HepG2 (cell line): ENCODE results near the gene TROAP. TPM values are rescaled to one million over a fixed set of nuclear protein-coding genes. Genes with fewer than 3 reads are reported as not detected.

Source experiments
- ATAC-seq: fragments of 200-7000 bp; cut with Tn5 transposase; 3 replicates; pipeline ENCODE4 v1.9.1; 2020; ENCODE audit warnings: mild to moderate bottlenecking, moderate library complexity
- BruUV-seq: library from RNA; stranded (reverse); fragments of 400-500 nt; replicated peaks from 2 replicates; lab custom pipeline; 2021; lab: Mats Ljungman, UMichigan
- CTCF ChIA-PET: fragments of 300-600 bp; formaldehyde crosslinking; extraction: SDS; loops from one replicate; lab custom pipeline; 2021; ENCODE audit warnings: low total read pairs, inconsistent platforms, low intra/inter-chr PET ratio; lab: Yijun Ruan, JAX
- POLR2A ChIA-PET: fragments of 350-600 bp; sonication (Branson Sonifier 250); formaldehyde crosslinking; loops from one replicate; lab custom pipeline; 2020; ENCODE audit warnings: antibody characterized with exemption, inconsistent platforms; lab: Yijun Ruan, JAX
- DNase-seq: peaks from one replicate; pipeline ENCODE4 v3.0.0-alpha.2; 2015; ENCODE audit warnings: low spot score
- FAIRE-seq: peaks from 3 replicates; lab custom pipeline; 2011; peaks lifted over from hg19 to GRCh38; lab: Jason Lieb, UNC
- H2AFZ ChIP-seq: one replicate; pipeline ENCODE4 v1.6.1; 2011; ENCODE audit warnings: low read length, inconsistent platforms
- H3K27ac ChIP-seq: fragments of 300-600 bp; 3 replicates; pipeline ENCODE4 v1.8.0; 2011; ENCODE audit warnings: mixed run types, mild to moderate bottlenecking, mixed read lengths, low read length, inconsistent platforms; ENCODE audit not compliant: insufficient read depth; ENCODE audit errors: extremely low read length
- H3K27me3 ChIP-seq, 2 experiments: fragments of 200-600 bp in 1 of 2; 2 replicates in 1 of 2; 3 replicates in 1 of 2; pipeline versions ENCODE4 v1.6.0 to v1.8.0; 2011; ENCODE audit warnings: low read length in 2 of 2, mild to moderate bottlenecking in 2 of 2, moderate library complexity in 2 of 2, inconsistent platforms in 1 of 2; ENCODE audit not compliant: insufficient read depth in 2 of 2, control insufficient read depth in 1 of 2
- H3K36me3 ChIP-seq, 2 experiments: fragments of 200-600 bp in 1 of 2; replicated peaks in 1 of 2; 2 replicates in 1 of 2; 3 replicates in 1 of 2; pipeline versions ENCODE4 v1.5.1 to v1.8.0; 2011; ENCODE audit warnings: low read length in 2 of 2, inconsistent platforms in 1 of 2; ENCODE audit not compliant: insufficient read depth in 2 of 2, control insufficient read depth in 1 of 2
- H3K4me1 ChIP-seq: 2 replicates; pipeline ENCODE4 v1.5.1; 2012; ENCODE audit warnings: low read length, inconsistent platforms; ENCODE audit not compliant: insufficient read depth
- H3K4me2 ChIP-seq: 2 replicates; pipeline ENCODE4 v1.6.0; 2011; ENCODE audit warnings: low read depth, low read length, inconsistent platforms
- H3K4me3 ChIP-seq, 3 experiments: fragments of 200-600 bp in 1 of 3; sonication (generic), shearing (Covaris generic) in 1 of 3; replicated peaks in 1 of 3; 2 replicates each; pipeline ENCODE4 v1.5.1; 2011 to 2016; ENCODE audit warnings: low read length in 3 of 3, inconsistent platforms in 2 of 3, low read depth in 2 of 3, mild to moderate bottlenecking in 2 of 3, control low read depth in 1 of 3, mixed read lengths in 1 of 3; ENCODE audit not compliant: insufficient read depth in 1 of 3
- H3K79me2 ChIP-seq: one replicate; pipeline ENCODE4 v1.6.1; 2011; ENCODE audit warnings: low read length, inconsistent platforms; ENCODE audit not compliant: insufficient read depth
- H3K9ac ChIP-seq: 2 replicates; pipeline ENCODE4 v1.6.0; 2011; ENCODE audit warnings: mild to moderate bottlenecking, low read depth, low read length, inconsistent platforms; ENCODE audit not compliant: insufficient read depth
- H3K9me3 ChIP-seq: 2 replicates; pipeline ENCODE4 v1.5.1; 2012; ENCODE audit warnings: mild to moderate bottlenecking, low read length
- H4K20me1 ChIP-seq: 2 replicates; pipeline ENCODE4 v1.6.0; 2011; ENCODE audit warnings: inconsistent platforms, mild to moderate bottlenecking, low read length, moderate library complexity; ENCODE audit not compliant: insufficient read depth
- ATF1 ChIP-seq: IDR thresholded peaks from 2 replicates; pipeline ENCODE4 v1.6.1; 2016; ENCODE audit warnings: mild to moderate bottlenecking, control low read depth
- BRCA1 ChIP-seq: sonication (generic); formaldehyde crosslinking; IDR thresholded peaks from 2 replicates; pipeline ENCODE4 v1.4.0; 2020; ENCODE audit warnings: missing genetic modification reagents
- FOXA3 ChIP-seq: IDR thresholded peaks from 2 replicates; pipeline ENCODE4 v1.6.1; 2016; ENCODE audit warnings: missing genetic modification reagents, missing compliant biosample characterization
- GLI4 ChIP-seq: sonication (generic); formaldehyde crosslinking; IDR thresholded peaks from 2 replicates; pipeline ENCODE4 v1.5.1; 2020; ENCODE audit warnings: missing genetic modification reagents, mild to moderate bottlenecking, moderate library complexity, borderline replicate concordance
- HIVEP1 ChIP-seq: sonication (generic); formaldehyde crosslinking; IDR thresholded peaks from 2 replicates; pipeline ENCODE4 v1.4.0; 2020; ENCODE audit warnings: mild to moderate bottlenecking, missing genetic modification reagents
- HNRNPH1 ChIP-seq: fragments of 200-400 bp; formaldehyde crosslinking; optimal IDR thresholded peaks from 2 replicates; pipeline ENCODE3; 2017; ENCODE audit warnings: mild to moderate bottlenecking, low read depth, low read length
- HOMEZ ChIP-seq: IDR thresholded peaks from 2 replicates; pipeline ENCODE4 v1.6.1; 2016; ENCODE audit warnings: low read depth
- MAFF ChIP-seq: IDR thresholded peaks from 2 replicates; pipeline ENCODE4 v1.6.1; 2011; ENCODE audit warnings: low read depth, low read length, improper control_type of control experiment
- SRF ChIP-seq: IDR thresholded peaks from 2 replicates; pipeline ENCODE4 v1.6.1; 2011; ENCODE audit warnings: mild to moderate bottlenecking, low read depth, low read length, moderate library complexity
- SRSF9 ChIP-seq: fragments of 200-400 bp; formaldehyde crosslinking; IDR thresholded peaks from 2 replicates; pipeline ENCODE4 v1.6.1; 2018; ENCODE audit warnings: borderline replicate concordance, mild to moderate bottlenecking, low read depth, low read length; ENCODE audit not compliant: insufficient read depth, poor library complexity, severe bottlenecking
- TP53 ChIP-seq: sonication (generic); formaldehyde crosslinking; conservative IDR thresholded peaks from 2 replicates; pipeline ENCODE4 v1.4.0; 2020; ENCODE audit warnings: missing genetic modification reagents
- ZBTB1 ChIP-seq: sonication (generic); formaldehyde crosslinking; IDR thresholded peaks from 2 replicates; pipeline ENCODE4 v1.4.0; 2020; ENCODE audit warnings: missing genetic modification reagents, borderline replicate concordance
- ZC3H4 ChIP-seq: sonication (generic); formaldehyde crosslinking; IDR thresholded peaks from 2 replicates; pipeline ENCODE4 v1.4.0; 2020; ENCODE audit warnings: missing genetic modification reagents, borderline replicate concordance
- ZKSCAN8 ChIP-seq: IDR thresholded peaks from 2 replicates; pipeline ENCODE4 v1.6.1; 2016; ENCODE audit warnings: borderline replicate concordance, missing genetic modification reagents, missing compliant biosample characterization
- ZNF207 ChIP-seq: fragments of 450-650 bp; IDR thresholded peaks from 2 replicates; pipeline ENCODE4 v1.6.1; 2016; ENCODE audit warnings: antibody characterized with exemption, borderline replicate concordance
- ZNF296 ChIP-seq: sonication (generic); formaldehyde crosslinking; conservative IDR thresholded peaks from 2 replicates; pipeline ENCODE4 v1.5.0; 2020; ENCODE audit warnings: mild to moderate bottlenecking, missing genetic modification reagents
- ZNF331 ChIP-seq: sonication (generic); formaldehyde crosslinking; IDR thresholded peaks from 2 replicates; pipeline ENCODE4 v1.4.0; 2020; ENCODE audit warnings: missing genetic modification reagents
- ZNF335 ChIP-seq: sonication (generic); formaldehyde crosslinking; IDR thresholded peaks from 2 replicates; pipeline ENCODE4 v1.4.0; 2020; ENCODE audit warnings: missing genetic modification reagents
- ZNF350 ChIP-seq: sonication (generic); formaldehyde crosslinking; IDR thresholded peaks from 2 replicates; pipeline ENCODE4 v1.4.0; 2020; ENCODE audit warnings: mild to moderate bottlenecking, low read depth, missing genetic modification reagents, borderline replicate concordance
- ZNF484 ChIP-seq: sonication (generic); formaldehyde crosslinking; IDR thresholded peaks from 2 replicates; pipeline ENCODE4 v1.5.1; 2020; ENCODE audit warnings: mild to moderate bottlenecking, low read depth, missing genetic modification reagents, borderline replicate concordance
- ZNF674 ChIP-seq: sonication (generic); formaldehyde crosslinking; IDR thresholded peaks from 2 replicates; pipeline ENCODE4 v1.5.0; 2020; ENCODE audit warnings: low read depth, mild to moderate bottlenecking, missing genetic modification reagents
- ZNF737 ChIP-seq: sonication (generic); formaldehyde crosslinking; IDR thresholded peaks from 2 replicates; pipeline ENCODE4 v1.5.0; 2020; ENCODE audit warnings: missing genetic modification reagents, mild to moderate bottlenecking, borderline replicate concordance
- ZNF768 ChIP-seq: sonication (generic); formaldehyde crosslinking; IDR thresholded peaks from 2 replicates; pipeline ENCODE4 v1.4.0; 2020; ENCODE audit warnings: missing genetic modification reagents
- ZSCAN20 ChIP-seq: sonication (generic); formaldehyde crosslinking; IDR thresholded peaks from 2 replicates; pipeline ENCODE4 v1.4.0; 2020; ENCODE audit warnings: missing genetic modification reagents, mild to moderate bottlenecking, borderline replicate concordance
- WGBS: methylation state at CpG from one replicate; pipeline ENCODE4 v1.1.6; 2017; ENCODE audit warnings: low lambda C conversion rate; 5-methylcytosine and 5-hydroxymethylcytosine counted together
- in situ Hi-C: cut with HindIII; loops from 2 replicates; pipeline ENCODE4 v1.10.0; 2017; ENCODE audit warnings: low pct_unique_long_range_greater_than_20kb; ENCODE audit not compliant: extremely low pct_ligation_motif_present
- intact Hi-C: fragments of 100-400 bp; cut with micrococcal nuclease; formaldehyde crosslinking; loops from one replicate; pipeline ENCODE4 v1.10.0; 2022; ENCODE audit not compliant: unreplicated experiment
- polyA plus RNA-seq, 8 experiments: library from polyadenylated mRNA; depleted of rRNA in 3 of 8; stranded (reverse) in 7 of 8; unstranded in 1 of 8; fragments of >200 nt; fragmentation: Illumina TruSeq in 4 of 8; extraction: Trizol in 4 of 8; gene quantifications; 2 replicates each; pipeline versions ENCODE4 v1.2.1 to v1.2.3, GENCODE V29; 2011 to 2016; ENCODE audit warnings: low read depth in 4 of 8, missing spikeins in 1 of 8, mixed read lengths in 1 of 8; ENCODE audit not compliant: insufficient read depth in 1 of 8
- total RNA-seq, 5 experiments: library from RNA; depleted of rRNA; stranded (reverse); fragments of >200 nt; fragmentation: Illumina TruSeq; extraction: Trizol; gene quantifications; 2 replicates each; pipeline ENCODE4 v1.2.3, GENCODE V29; 2016; ENCODE audit warnings: low read depth in 1 of 5
- TF ChIP-seq, protein P1 (sequence below): sonication (generic); formaldehyde crosslinking; IDR thresholded peaks from 2 replicates; pipeline ENCODE4 v1.4.0; 2020; ENCODE audit warnings: low read depth, mild to moderate bottlenecking, missing genetic modification reagents

Gene TROAP
- total and polyA plus RNA-seq, 2 of the 13 experiments (the other 11 are each of a cell fraction or from before 2014, with no cell fraction given), result 22.5 to 30.9 TPM

DNA sequence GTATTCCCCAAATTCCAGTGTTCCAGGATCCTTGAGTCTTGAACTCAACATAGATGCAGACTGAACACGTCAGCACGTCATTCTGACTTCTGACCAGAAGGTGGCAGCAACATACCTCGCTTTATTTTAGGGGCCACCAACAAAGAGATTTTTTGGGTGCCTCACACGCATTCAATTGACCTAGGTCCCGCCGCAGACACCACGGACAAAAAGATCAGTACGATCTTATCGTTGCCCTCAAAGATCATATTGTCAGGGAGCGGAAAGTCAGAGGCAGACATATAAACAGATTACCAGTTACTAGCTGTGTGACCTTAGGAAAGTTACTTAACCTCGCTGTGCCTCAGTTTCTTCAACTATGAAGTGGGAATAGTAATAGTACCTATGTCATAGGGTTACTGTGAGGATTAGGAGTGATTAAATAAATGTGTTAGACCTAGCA lies 34.6 kb upstream of the TROAP start:
- BruUV-seq, result no TSS peak
- Histone ChIP-seq H3K9ac (no peak overlapping the region), H4K20me1 (no peaks in the 10 kb centered on the region), H3K4me3 (no peak overlapping the region), H3K27me3 (peaks cover 1 to 48% of the 10 kb centered on the region in 2 experiments), H3K4me2 (no peak overlapping the region), H3K27ac (no peak overlapping the region), H3K4me1 (peaks cover 24% of the 10 kb centered on the region), H3K9me3 (no peaks in the 10 kb centered on the region), H3K79me2 (no peaks in the 10 kb centered on the region), H2AFZ (no peak overlapping the region), H3K36me3 (no peaks in the 10 kb centered on the region)
- CTCF ChIA-PET, result interaction anchor here (1.2 to 2.6 kb wide), 5 partner anchors 8 to 59 kb away, joined by 3 to 16 read pairs (median 4); partner anchors contain the start of gene C1QL4
- 4% methylated on average over 11 of the region's 11 CpGs for WGBS
- peak; percentile 87 for FAIRE-seq
- intact Hi-C loops (loop anchor here (2.0 kb wide), 2 partner anchors 54 to 226 kb away; no protein-coding TSS in a partner anchor), in situ Hi-C loops (loop anchor here (10.0 kb wide), 1 partner anchor 56 kb away; the partner anchor contains the start of gene DNAJC22)
- POLR2A ChIA-PET, result interaction anchor here (1.2 to 1.4 kb wide), 2 partner anchors 23 to 34 kb away, joined by 3 to 4 read pairs; partner anchors contain the start of gene TROAP
- DNase-seq, result peak; percentile 34
- peak; percentile 25; the same call in 1 of the 3 replicates for ATAC-seq
- TF ChIP-seq TP53 (CRISPR knock-in tag), result no peak
- no peak for TF ChIP-seq ZC3H4
- no peak for TF ChIP-seq ZNF350 (CRISPR knock-in tag)
- TF ChIP-seq HOMEZ, result no peak
- no peak for TF ChIP-seq ZNF674 (CRISPR knock-in tag)
- 0 out of 2 replicates have a peak, but pooled peaks have one; percentile 48 for TF ChIP-seq ATF1 (CRISPR knock-in tag)
- no peak for TF ChIP-seq ZSCAN20
- TF ChIP-seq ZNF207, result no peak
- TF ChIP-seq, protein P1, sequence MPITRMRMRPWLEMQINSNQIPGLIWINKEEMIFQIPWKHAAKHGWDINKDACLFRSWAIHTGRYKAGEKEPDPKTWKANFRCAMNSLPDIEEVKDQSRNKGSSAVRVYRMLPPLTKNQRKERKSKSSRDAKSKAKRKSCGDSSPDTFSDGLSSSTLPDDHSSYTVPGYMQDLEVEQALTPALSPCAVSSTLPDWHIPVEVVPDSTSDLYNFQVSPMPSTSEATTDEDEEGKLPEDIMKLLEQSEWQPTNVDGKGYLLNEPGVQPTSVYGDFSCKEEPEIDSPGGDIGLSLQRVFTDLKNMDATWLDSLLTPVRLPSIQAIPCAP (CRISPR knock-in tag), result no peak
- no peak for TF ChIP-seq ZNF331 (CRISPR knock-in tag)
- TF ChIP-seq MAFF, result 0 out of 2 replicates have a peak, but pooled peaks have one; percentile 10
- no peak for TF ChIP-seq SRSF9
- TF ChIP-seq ZBTB1 (CRISPR knock-in tag), result no peak
- TF ChIP-seq ZNF484 (CRISPR knock-in tag), result no peak
- no peak for TF ChIP-seq GLI4 (CRISPR knock-in tag)
- TF ChIP-seq BRCA1 (CRISPR knock-in tag), result no peak
- no peak for TF ChIP-seq ZKSCAN8 (CRISPR knock-in tag)
- TF ChIP-seq FOXA3 (CRISPR knock-in tag), result 0 out of 2 replicates have a peak, but pooled peaks have one; percentile 8
- TF ChIP-seq HNRNPH1, result no peak
- no peak for TF ChIP-seq ZNF296 (CRISPR knock-in tag)
- no peak for TF ChIP-seq HIVEP1 (CRISPR knock-in tag)
- TF ChIP-seq ZNF335 (CRISPR knock-in tag), result no peak
- TF ChIP-seq ZNF768 (CRISPR knock-in tag), result peak; percentile 92; the same call in 1 of the 2 replicates
- TF ChIP-seq ZNF737, result no peak
- no peak for TF ChIP-seq SRF
